Ishikawa (cell line): ENCODE results near the gene PDE4B.

Experiments used
- CEBPB ChIP-seq: IDR thresholded peaks from 2 replicates; pipeline ENCODE4 v1.6.1; 2012
- CREB1 ChIP-seq: IDR thresholded peaks from 2 replicates; pipeline ENCODE4 v1.6.1; 2012; ENCODE audit warnings: low read depth
- RAD21 ChIP-seq: IDR thresholded peaks from 2 replicates; pipeline ENCODE4 v1.6.1; 2012; ENCODE audit warnings: low read depth
- TAF1 ChIP-seq: IDR thresholded peaks from 2 replicates; pipeline ENCODE4 v1.6.1; 2012; ENCODE audit warnings: low read depth, mild to moderate bottlenecking
- TEAD4 ChIP-seq: IDR thresholded peaks from 2 replicates; pipeline ENCODE4 v1.6.1; 2012
- USF1 ChIP-seq: IDR thresholded peaks from 2 replicates; pipeline ENCODE4 v1.6.1; 2012
- TF ChIP-seq, protein P1 (sequence below): IDR thresholded peaks from 2 replicates; pipeline ENCODE4 v1.6.1; 2012
- TF ChIP-seq, protein P2 (sequence below): IDR thresholded peaks from 2 replicates; pipeline ENCODE4 v1.6.1; 2012; ENCODE audit warnings: low read depth, mild to moderate bottlenecking

- TF ChIP-seq TEAD4 (no peak), TAF1 (no peak), CREB1 (no peak), CEBPB (no peak), USF1 (no peak), RAD21 (no peak)
- TF ChIP-seq, protein P1, sequence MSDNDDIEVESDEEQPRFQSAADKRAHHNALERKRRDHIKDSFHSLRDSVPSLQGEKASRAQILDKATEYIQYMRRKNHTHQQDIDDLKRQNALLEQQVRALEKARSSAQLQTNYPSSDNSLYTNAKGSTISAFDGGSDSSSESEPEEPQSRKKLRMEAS, result no peak
- TF ChIP-seq, protein P2, sequence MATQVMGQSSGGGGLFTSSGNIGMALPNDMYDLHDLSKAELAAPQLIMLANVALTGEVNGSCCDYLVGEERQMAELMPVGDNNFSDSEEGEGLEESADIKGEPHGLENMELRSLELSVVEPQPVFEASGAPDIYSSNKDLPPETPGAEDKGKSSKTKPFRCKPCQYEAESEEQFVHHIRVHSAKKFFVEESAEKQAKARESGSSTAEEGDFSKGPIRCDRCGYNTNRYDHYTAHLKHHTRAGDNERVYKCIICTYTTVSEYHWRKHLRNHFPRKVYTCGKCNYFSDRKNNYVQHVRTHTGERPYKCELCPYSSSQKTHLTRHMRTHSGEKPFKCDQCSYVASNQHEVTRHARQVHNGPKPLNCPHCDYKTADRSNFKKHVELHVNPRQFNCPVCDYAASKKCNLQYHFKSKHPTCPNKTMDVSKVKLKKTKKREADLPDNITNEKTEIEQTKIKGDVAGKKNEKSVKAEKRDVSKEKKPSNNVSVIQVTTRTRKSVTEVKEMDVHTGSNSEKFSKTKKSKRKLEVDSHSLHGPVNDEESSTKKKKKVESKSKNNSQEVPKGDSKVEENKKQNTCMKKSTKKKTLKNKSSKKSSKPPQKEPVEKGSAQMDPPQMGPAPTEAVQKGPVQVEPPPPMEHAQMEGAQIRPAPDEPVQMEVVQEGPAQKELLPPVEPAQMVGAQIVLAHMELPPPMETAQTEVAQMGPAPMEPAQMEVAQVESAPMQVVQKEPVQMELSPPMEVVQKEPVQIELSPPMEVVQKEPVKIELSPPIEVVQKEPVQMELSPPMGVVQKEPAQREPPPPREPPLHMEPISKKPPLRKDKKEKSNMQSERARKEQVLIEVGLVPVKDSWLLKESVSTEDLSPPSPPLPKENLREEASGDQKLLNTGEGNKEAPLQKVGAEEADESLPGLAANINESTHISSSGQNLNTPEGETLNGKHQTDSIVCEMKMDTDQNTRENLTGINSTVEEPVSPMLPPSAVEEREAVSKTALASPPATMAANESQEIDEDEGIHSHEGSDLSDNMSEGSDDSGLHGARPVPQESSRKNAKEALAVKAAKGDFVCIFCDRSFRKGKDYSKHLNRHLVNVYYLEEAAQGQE, result no peak
Observed at GRCh38 chr1:66339944-66340343, 547.2 kb downstream of the PDE4B start.
